Ovary (tissue), 3 donors: ENCODE results near the gene RAP1GAP.

Experiments used
- CTCF ChIP-seq, 3 donors: fragments of 450-650 bp in 2 of 3; fragments of 200-600 bp in 1 of 3; IDR thresholded peaks; one replicate each; pipeline versions ENCODE4 v1.5.1 to v1.8.0; 2016 to 2022; ENCODE audit warnings: antibody characterized with exemption in 3 of 3, mild to moderate bottlenecking in 1 of 3
- EP300 ChIP-seq: sonication (generic); formaldehyde crosslinking; IDR thresholded peaks from one replicate; pipeline ENCODE4 v1.6.1; 2017; ENCODE audit warnings: antibody characterized with exemption
- POLR2A ChIP-seq: fragments of 450-650 bp; IDR thresholded peaks from one replicate; pipeline ENCODE4 v1.6.1; 2017; ENCODE audit warnings: antibody characterized with exemption, mild to moderate bottlenecking, moderate library complexity
- donor health status: DM: no; HTN: no; CAD: no.

- TF ChIP-seq CTCF (IDR thresholded peaks at IDR 0.05) (no peak), POLR2A (no peak), EP300 (no peak)
These were observed 11.5 kb downstream of the RAP1GAP start for GRCh38 chr1:21657456-21658190.
